Islet of Langerhans (tissue), 1 donor: ENCODE data around the gene ABHD2.
"Not testable (repeated sequence)": the region's sequence is repeated elsewhere in the genome, so short reads cannot be mapped to it uniquely, and the experiment has no call there.

ENCODE experiments used
- FAIRE-seq: peaks from one replicate; lab custom pipeline; 2011; peaks lifted over from hg19 to GRCh38; lab: Jason Lieb, UNC

ABHD2 gene

DNA sequence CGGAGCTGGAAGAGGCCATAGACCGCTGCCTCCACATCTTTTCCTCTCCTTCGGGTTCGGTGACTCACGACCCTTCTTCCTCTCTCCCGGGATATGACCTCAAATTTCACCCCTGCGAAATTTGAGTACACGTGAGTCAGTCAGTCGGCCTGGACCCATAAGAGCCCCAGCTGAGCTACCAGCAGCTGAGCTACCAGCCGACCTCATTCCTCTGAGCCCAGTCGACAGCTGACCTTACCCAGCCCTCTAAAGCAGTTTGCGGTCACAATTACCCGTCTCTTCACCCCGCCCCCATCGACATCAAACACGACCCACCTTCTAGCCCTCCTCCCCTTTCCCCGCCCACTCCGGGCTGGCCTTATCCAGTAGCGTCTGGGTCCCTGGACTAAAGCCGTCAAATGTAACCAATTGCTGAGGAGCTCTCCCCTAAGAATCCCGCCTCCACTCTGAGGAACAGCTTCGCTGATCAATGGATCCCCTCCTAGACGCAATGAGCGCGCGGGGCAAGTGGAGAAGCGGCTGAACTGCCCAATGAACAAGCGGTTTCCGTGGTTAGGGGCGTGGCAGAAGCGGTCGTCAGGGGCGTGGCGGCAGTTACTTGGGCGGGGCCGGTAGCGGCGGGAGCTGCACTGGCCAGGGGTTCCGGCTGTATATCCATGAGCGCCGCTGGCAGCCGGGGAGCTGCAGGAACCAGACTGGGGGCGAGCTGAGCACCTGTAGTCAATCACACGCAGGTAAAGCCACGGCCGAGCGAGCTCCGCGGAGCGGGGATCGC lies at the start of gene ABHD2:
TSS of gene ABHD2 (plus strand) at position 627 of the 775 bp plus-strand sequence. CDS start 27,872 bp downstream, outside the sequence.
- FAIRE-seq, result no peak

GRCh38 chr15:89039142-89039541 lies 49.1 kb upstream of the ABHD2 start:
- no peak for FAIRE-seq

GRCh38 chr15:89041507-89041906 lies 46.7 kb upstream of the ABHD2 start:
- no peak for FAIRE-seq

DNA sequence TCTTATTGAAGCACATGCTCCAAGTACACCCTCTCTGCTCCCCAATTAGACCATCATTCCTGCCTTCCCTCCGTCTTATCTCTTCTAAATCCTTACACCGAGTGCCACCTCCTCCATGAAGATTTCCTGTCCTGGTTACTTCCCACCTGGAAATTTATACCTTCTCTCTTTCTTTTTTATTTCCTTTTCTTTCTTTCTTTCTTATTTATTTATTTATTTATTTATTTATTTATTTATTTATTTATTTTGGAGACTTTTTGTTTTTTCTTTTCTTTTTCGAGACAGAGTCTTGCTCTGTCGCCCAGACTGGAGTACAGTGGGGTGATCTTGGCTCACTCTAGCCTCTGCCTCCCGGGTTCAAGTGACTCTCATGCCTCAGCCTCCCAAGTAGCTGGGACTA lies 45.9 kb upstream of the ABHD2 start:
- FAIRE-seq, result no peak

DNA sequence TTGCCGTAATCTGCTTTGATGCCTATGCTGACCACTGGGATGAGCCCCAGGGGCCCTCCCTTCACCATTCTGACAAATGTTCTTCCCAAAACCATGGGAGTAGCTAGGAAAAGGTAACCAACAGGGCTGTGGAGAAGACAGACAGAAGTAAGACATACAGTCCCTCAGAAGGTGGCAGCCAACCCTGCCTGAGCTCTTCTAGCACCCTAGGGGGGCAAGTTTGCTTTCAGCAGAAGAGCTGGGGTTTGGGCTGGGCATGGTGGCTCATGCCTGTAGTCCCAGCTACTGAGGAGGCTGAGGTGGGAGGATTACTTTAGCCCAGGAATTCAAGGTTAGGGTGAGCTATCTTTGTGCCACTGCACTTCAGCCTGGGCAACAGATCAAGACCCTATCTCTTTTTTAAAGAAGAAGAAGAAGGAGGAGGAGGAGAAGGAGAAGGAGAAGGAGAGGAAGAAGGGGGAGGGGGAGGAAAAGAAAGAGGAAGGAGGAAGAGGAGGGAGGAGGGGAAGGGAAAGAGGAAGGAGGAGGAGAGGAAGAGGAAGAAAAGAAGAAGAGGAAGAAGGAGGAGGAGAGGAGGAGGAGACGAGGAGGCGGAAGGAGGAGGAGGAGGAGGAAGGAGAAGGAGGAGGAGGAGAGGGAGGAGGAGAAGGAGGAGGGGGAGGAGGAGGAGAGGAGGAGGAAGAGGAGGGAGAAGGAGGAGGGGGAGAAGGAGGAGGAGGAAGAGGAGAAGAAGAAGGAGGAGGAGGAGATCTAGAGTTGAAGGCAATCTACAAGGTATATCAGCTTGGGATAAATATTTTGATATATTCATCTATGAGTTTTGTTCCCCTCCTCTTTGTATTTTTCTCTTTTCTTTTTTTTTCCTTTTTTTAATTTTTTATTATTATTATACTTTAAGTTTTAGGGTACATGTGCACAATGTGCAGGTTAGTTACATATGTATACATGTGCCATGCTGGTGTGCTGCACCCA lies 44.9 kb upstream of the ABHD2 start:
- FAIRE-seq, result no peak

GRCh38 chr15:89049016-89049666 lies 39.1 kb upstream of the ABHD2 start:
- FAIRE-seq, result not testable (repeated sequence)

DNA sequence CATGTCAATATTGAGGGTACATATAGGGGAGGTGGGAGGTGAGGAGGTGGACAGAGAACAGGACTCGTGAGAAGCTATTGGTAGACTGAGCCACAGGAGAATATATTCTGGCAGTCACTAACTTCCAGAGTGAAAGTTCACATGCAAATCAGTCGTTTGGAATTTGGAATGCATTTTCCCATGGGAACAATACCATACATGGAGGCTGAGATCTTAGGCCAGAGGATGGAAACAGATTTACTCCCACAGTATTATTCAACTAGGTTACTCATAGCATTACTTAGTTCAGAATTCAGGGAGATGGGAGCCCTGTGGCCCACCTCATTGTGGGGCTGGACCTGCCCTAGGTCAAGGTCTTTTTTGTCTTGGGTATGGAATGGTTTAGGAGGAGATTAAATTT lies 36.4 kb upstream of the ABHD2 start:
- no peak for FAIRE-seq

DNA sequence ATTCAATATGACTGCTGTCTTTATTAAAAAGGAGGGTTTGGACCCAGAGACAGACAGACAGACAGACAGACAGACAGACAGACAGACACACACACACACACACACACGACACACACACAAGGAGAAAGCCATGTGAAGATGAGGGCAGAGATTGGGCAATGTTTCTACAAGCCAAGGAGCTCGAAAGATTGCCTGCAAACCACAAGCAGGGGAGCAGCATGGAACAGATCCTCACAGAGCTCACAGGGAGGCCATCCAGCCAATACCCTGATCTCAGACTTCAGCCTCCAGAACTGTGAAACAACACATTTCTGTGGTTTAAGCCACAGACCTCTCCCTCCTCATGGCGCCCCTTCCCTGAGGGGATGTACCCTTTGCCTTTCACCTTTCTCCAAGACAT lies 35.8 kb upstream of the ABHD2 start:
- no peak for FAIRE-seq

DNA sequence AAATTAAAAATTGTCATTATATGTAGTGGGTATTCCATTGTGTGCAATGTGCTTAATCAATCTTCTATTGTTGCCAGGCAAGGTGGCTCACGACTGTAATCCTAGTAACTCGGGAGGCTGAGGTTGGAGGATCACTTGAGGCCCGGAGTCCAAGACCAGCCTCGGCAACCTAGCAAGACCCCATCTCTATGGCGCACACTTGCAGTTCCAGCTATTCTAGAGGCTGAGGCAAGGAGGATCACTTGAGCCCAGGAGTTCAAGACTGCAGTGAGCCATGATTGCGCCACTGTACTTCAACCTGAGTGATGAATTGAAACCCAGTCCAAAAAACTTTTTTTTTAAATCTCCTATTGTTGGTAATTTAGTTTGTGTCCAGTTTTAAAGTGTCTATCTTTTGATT lies 33.4 kb upstream of the ABHD2 start:
- FAIRE-seq, result no peak

DNA sequence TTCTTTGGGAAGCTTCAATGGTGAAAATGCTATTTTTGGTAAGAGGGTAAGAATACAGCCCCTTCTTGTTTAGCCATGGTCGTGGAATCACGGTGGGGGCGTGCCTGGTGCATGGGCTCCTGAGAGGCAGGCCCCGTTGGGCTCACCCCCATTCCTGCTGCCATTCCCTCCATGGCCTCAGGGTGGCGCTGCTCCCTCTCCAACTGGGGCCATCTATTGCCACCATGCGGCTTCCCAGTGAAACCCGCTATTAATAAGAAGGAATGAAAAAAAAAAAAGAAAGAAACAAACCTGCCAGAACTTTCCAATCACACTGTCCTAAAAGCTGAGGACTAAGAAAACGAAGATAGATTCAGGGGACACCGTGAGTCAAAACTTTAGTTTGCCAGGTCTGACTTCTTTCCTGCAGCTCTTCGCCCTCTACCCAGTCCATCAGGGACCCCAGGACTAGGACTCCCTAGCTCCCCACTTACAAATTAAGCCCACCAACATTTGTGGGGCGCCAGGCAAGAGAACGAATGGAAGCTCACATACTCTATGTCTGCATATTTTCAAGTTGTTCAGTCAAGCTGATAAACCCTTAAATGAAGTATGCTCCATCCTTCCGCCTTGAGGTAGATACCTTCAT lies 30.6 kb upstream of the ABHD2 start:
- FAIRE-seq, result no peak

GRCh38 chr15:89058376-89058775 lies 29.9 kb upstream of the ABHD2 start:
- FAIRE-seq, result no peak

DNA sequence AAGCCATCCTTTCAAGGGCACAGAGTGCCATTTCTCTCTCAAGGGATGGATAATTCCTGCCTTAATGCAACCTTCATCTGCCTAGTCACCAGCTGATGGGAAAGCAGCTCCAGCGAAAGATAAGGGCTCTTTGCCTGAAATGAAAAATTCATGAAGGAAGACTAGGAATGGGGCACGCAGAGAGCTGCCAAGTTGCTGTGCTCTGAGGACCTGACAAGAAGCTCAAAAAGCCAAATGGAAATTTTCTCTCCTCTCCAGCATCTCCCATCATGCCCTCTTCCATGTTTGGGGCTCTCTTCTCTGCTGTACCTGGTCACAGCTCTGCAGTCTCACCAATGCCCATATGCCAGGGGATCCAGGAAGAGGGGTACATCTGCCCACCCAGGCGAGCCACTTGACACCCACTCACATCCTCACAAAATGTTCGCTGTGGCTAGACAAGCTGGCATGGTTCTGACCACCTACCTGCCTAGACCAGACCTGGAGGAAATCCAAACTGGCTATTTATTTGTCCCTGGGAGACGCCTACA lies 29.3 kb upstream of the ABHD2 start:
- no peak for FAIRE-seq

GRCh38 chr15:89066280-89066679 lies 22.0 kb upstream of the ABHD2 start:
- no peak for FAIRE-seq

DNA sequence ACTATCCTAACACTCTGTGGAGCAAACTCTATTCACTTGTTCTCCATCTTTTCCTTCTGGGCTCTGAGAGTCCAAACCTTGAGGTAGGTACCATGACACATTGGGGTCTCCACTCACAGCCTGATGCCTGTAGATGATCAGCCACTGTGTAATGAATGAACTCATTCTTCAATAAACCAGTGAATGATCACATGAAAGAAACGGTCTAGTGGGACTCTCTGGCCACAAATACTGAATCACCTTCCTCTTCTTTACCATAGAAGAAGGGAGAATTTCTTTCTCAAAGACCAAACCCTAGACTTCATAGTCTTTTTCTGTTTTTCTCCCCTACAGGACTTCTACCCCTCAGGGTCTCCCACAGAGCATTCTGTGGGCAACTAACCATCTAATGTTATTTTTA lies 20.5 kb upstream of the ABHD2 start:
- FAIRE-seq, result no peak

DNA sequence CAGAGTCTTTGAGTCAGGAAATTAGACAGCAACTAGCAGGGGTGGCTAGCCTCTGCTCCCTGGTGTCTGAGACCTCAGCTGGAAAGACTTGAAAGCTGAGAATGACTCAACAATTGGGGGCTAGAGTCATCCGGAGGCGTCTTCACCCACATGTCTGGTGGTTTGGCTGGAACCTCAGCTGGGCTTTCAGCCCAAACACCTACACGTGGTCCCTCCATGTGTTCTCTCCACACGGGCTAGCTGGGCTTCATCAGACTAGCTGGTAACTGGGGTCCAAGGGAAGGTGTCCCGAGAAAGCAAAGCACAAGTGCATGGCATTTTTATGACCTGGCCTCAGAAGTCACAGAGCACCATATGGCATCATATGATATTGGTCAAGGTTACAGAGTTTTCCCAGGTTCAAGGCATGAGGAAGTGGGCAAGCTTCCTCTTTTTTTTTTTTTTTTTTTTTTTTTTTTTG lies 19.9 kb upstream of the ABHD2 start:
- FAIRE-seq, result no peak

DNA sequence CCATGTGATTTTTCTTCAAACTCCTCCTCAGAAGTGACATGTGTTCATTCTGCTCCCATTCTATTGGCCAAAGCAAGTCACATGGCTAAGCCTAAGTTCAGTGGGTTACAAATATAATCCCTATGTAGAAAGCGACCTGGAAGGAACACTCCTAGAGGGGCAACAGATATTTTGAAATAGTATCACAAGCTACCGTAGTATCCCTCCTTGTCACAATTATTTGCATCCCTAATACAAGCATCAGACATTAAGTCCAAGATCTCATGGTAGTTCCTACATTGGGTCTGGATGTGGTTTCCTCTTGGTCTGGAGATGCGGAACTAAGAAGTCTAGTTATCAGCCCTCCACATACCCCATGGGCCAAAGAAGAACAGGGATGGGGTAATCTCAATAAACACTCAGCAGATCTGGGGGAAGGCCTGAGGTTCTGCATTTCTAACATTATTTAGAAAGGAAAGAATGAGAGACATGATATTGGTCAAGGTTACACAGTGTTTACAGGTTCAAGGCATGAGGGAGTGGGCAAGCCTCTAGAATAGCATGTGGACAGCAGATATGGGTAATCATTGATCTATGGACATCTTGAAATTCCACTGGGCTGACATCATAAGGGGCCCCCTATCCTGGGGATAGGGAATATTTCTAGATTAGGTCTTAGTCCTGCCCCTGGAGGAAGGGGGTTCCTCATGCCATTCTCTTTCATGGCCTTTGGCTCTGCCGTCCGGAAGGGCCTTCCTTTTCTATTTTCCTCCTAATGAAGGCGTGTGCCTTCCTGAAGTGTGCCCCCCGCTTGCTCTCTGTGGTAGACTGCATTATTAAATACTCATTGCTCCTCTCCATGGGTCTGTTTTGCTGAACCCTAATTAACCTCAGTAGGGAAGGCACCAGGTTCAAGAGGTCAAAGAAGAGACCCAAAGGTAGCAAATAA lies 17.8 kb upstream of the ABHD2 start:
- no peak for FAIRE-seq

DNA sequence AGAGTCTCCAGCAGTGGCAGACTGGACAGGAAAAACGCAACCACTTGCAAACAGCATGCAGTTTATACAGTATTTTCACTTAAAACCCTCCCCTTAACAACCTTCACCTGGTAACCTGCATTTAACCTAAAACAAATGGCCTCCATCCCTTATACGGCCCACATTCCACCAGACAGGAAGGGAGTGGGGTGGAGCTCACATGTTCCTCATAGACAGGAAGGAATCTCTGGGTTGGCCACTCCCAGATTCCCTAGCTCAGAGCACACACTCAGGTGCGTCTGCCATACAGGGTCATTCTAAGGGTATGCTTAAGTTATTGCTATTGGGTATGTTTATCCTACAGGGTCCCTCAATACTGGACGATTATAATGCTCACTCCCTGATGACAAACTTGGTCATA lies 16.8 kb upstream of the ABHD2 start:
- FAIRE-seq, result no peak

GRCh38 chr15:89072277-89072869 lies 15.9 kb upstream of the ABHD2 start:
- FAIRE-seq, result no peak

DNA sequence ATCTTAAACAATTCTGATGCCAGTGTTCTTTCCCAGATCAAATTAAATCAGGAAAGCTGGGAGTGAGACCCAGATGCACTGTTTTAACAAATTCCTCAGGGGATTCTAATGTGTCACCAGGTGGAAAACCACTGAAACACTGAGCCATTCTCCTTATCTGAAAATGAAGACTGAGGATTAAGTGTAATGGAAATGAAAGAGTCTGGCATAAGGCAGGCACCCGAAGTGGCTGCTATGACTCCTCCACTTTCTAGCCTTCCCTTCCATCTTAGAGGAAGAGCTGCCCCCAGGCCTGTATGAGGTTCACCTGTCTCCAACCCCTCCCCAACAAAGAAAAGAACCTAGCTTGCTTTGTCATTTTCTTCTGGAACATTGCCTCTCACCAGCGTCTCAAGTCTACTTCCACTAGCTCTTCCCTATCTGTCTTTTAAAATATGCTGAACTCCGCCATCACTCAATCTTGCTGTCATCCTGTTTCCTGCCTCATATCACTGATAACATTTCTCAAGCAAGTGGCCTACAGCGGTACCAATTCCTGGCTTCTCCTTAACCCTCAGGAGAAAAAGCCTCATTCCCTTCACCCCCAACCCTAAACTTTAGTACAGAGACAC lies 13.7 kb upstream of the ABHD2 start:
- FAIRE-seq, result no peak

GRCh38 chr15:89075101-89075640 lies 13.1 kb upstream of the ABHD2 start:
- no peak for FAIRE-seq
